Epithelial cell of alveolus of lung (primary cell): ENCODE results near the gene VIPR2. TPM values are rescaled to one million over a fixed set of nuclear protein-coding genes. Genes with fewer than 3 reads are reported as not detected.

ENCODE experiments used
- total RNA-seq: library from RNA; depleted of rRNA; stranded (reverse); fragments of >200 nt; gene quantifications from 2 replicates; pipeline ENCODE4 v1.2.1, GENCODE V29; 2015

VIPR2 gene, protein sequence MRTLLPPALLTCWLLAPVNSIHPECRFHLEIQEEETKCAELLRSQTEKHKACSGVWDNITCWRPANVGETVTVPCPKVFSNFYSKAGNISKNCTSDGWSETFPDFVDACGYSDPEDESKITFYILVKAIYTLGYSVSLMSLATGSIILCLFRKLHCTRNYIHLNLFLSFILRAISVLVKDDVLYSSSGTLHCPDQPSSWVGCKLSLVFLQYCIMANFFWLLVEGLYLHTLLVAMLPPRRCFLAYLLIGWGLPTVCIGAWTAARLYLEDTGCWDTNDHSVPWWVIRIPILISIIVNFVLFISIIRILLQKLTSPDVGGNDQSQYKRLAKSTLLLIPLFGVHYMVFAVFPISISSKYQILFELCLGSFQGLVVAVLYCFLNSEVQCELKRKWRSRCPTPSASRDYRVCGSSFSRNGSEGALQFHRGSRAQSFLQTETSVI
- 2.1 TPM in 1 of 2 replicates, not detected in the other for total RNA-seq

DNA sequence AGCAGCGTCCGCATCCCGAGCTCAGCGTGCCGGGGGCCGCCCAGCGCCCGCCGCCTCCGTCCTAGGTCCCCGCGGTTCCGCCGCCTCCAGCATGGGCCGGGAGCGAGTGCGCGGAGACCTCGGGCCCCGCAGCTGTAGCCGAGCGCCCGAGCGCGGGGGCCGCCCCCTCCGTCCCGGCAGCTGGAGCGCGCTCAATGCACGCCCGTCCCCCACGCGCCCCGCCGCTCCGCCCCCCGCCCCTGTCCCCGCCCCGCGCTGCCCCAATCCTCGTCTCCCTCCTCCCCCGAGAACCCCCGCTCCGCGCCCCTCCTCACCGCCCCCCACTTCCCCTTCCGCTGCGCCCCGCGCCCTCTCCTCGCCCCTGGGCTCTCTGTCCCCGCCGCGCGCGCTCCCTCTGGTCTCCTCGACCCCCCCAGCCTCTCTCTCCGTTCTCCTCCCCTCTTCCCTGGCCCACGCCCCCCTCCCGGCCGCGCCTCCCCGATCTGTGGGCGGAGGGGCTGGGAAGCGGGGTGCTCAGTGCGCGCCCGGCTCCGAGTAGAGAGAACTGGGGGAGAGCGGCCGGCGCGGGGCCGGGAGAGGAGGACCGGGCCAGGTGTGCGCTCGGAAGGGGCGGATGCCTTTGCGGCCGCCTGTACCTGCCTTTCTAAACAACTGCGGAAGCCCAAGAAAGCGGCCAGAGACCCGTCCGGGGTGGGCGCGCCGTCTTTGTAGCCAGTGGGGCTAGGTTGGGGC, at the start of gene VIPR2:
Gene VIPR2, minus strand, starts transcription at position 110 of the 732 bp plus-strand sequence. Its CDS starts 96 bp downstream, at position 14.

